HEK293T (cell line): ENCODE results near the gene PRDM12.

Source experiments
- CTCF ChIA-PET: fragments of 350-600 bp; formaldehyde crosslinking; extraction: SDS; loops from one replicate; lab custom pipeline; 2021; ENCODE audit warnings: antibody characterized with exemption, inconsistent platforms; lab: Yijun Ruan, JAX
- POLR2A ChIA-PET: fragments of 350-600 bp; formaldehyde crosslinking; extraction: SDS; loops from one replicate; lab custom pipeline; 2020; ENCODE audit warnings: antibody characterized with exemption, inconsistent platforms; lab: Yijun Ruan, JAX
- DNase-seq: peaks from one replicate; pipeline ENCODE4 v3.0.0; 2012; ENCODE audit warnings: mixed read lengths; ENCODE audit errors: extremely low spot score
- ARNT ChIP-seq: fragments of 450-650 bp; IDR thresholded peaks from 2 replicates; pipeline ENCODE4 v1.6.1; 2017; ENCODE audit warnings: mild to moderate bottlenecking
- BHLHE40 ChIP-seq: fragments of 450-650 bp; IDR thresholded peaks from 2 replicates; pipeline ENCODE4 v1.6.1; 2016; ENCODE audit warnings: mild to moderate bottlenecking, moderate library complexity, borderline replicate concordance
- CTBP1 ChIP-seq: fragments of 450-650 bp; IDR thresholded peaks from 2 replicates; pipeline ENCODE4 v1.6.1; 2016; ENCODE audit warnings: borderline replicate concordance
- ELF4 ChIP-seq: fragments of 450-650 bp; IDR thresholded peaks from 2 replicates; pipeline ENCODE4 v1.6.1; 2017; ENCODE audit warnings: antibody characterized with exemption
- FOXA1 ChIP-seq: fragments of 450-650 bp; IDR thresholded peaks from 2 replicates; pipeline ENCODE4 v1.6.1; 2016; ENCODE audit warnings: mild to moderate bottlenecking
- FOXK2 ChIP-seq: fragments of 450-650 bp; IDR thresholded peaks from 2 replicates; pipeline ENCODE4 v1.6.1; 2016; ENCODE audit warnings: mild to moderate bottlenecking
- FOXM1 ChIP-seq: fragments of 450-650 bp; IDR thresholded peaks from 2 replicates; pipeline ENCODE4 v1.6.1; 2017; ENCODE audit warnings: mild to moderate bottlenecking, borderline replicate concordance
- HDGF ChIP-seq: fragments of 450-650 bp; IDR thresholded peaks from 2 replicates; pipeline ENCODE4 v1.6.1; 2017; ENCODE audit warnings: antibody characterized with exemption, borderline replicate concordance
- L3MBTL2 ChIP-seq: fragments of 450-650 bp; conservative IDR thresholded peaks from 2 replicates; pipeline ENCODE4 v1.6.1; 2016; ENCODE audit warnings: mild to moderate bottlenecking
- LEF1 ChIP-seq: fragments of 450-650 bp; IDR thresholded peaks from 2 replicates; pipeline ENCODE4 v1.6.1; 2017; ENCODE audit warnings: mild to moderate bottlenecking, borderline replicate concordance
- NFRKB ChIP-seq: fragments of 450-650 bp; IDR thresholded peaks from 2 replicates; pipeline ENCODE4 v1.6.1; 2016; ENCODE audit warnings: mild to moderate bottlenecking, moderate library complexity
- PKNOX1 ChIP-seq: fragments of 450-650 bp; IDR thresholded peaks from 2 replicates; pipeline ENCODE4 v1.6.1; 2016
- SP1 ChIP-seq: fragments of 450-650 bp; IDR thresholded peaks from 2 replicates; pipeline ENCODE4 v1.6.1; 2017
- SUZ12 ChIP-seq: fragments of 450-650 bp; IDR thresholded peaks from 2 replicates; pipeline ENCODE4 v1.6.1; 2016; ENCODE audit warnings: mild to moderate bottlenecking
- ZNF384 ChIP-seq: fragments of 450-650 bp; IDR thresholded peaks from 2 replicates; pipeline ENCODE4 v1.6.1; 2016

PRDM12 gene

GRCh38 chr9:130672933-130673615, 8.7 kb downstream of the PRDM12 start:
- ChIA-PET CTCF (interaction anchor here (1.2 kb wide), 1 partner anchor 9 kb away, joined by 14 read pairs; no protein-coding TSS in a partner anchor), POLR2A (no interaction called here)
- TF ChIP-seq PKNOX1 = no peak
- no peak for TF ChIP-seq CTBP1
- TF ChIP-seq FOXA1 = no peak
- no peak for TF ChIP-seq HDGF
- no peak for TF ChIP-seq BHLHE40
- no peak for TF ChIP-seq SUZ12
- no peak for TF ChIP-seq SP1
- TF ChIP-seq ARNT = no peak
- no peak for DNase-seq

GRCh38 chr9:130675396-130675795, 11.0 kb downstream of the PRDM12 start:
- ChIA-PET POLR2A (interaction anchor here (0.9 kb wide), 1 partner anchor 14 kb away, joined by 3 read pairs; no protein-coding TSS in a partner anchor), CTCF (no interaction called here)
- no peak for DNase-seq
- TF ChIP-seq FOXK2 (no peak), PKNOX1 (no peak), BHLHE40 (no peak), SUZ12 (no peak), HDGF (no peak)

GRCh38 chr9:130677252-130677651, 12.9 kb downstream of the PRDM12 start:
- ChIA-PET POLR2A (no interaction called here), CTCF (no interaction called here)
- DNase-seq = no peak
- TF ChIP-seq FOXK2 = no peak
- no peak for TF ChIP-seq CTBP1
- TF ChIP-seq SUZ12 = no peak
- no peak for TF ChIP-seq BHLHE40
- no peak for TF ChIP-seq FOXM1
- TF ChIP-seq PKNOX1 = no peak
- no peak for TF ChIP-seq NFRKB

GRCh38 chr9:130680836-130681768, 16.7 kb downstream of the PRDM12 start:
- CTCF ChIA-PET = interaction anchor here (1.1 kb wide), 1 partner anchor 234 kb away, joined by 3 read pairs; no protein-coding TSS in a partner anchor
- DNase-seq = peak; percentile 86
- POLR2A ChIA-PET = no interaction called here
- TF ChIP-seq FOXA1 (no peak), L3MBTL2 (peak; percentile 90), ZNF384 (no peak), SUZ12 (no peak), BHLHE40 (no peak), SP1 (no peak), ELF4 (no peak), PKNOX1 (no peak), FOXK2 (no peak)

- TF ChIP-seq BHLHE40 (no peak), HDGF (no peak), ZNF384 (no peak), LEF1 (no peak)
- peak; percentile 48 for DNase-seq
- ChIA-PET POLR2A (interaction anchor here (0.6 to 1.2 kb wide), 3 partner anchors 8 to 52 kb away, joined by 3 to 4 read pairs (median 3); partner anchors contain the start of gene EXOSC2), CTCF (interaction anchor here (0.6 to 1.8 kb wide), 7 partner anchors 9 to 234 kb away, joined by 3 to 15 read pairs (median 3); no protein-coding TSS in a partner anchor)
Observed at GRCh38 chr9:130681769-130682420, 17.5 kb downstream of the PRDM12 start.
